Neural cell (in vitro differentiated cells): ENCODE results near the gene IRX4. TPM values are rescaled to one million over a fixed set of nuclear protein-coding genes. Genes with fewer than 3 reads are reported as not detected.

Experiments
- H2AFZ ChIP-seq: fragments of 200-600, 300-800 bp; sonication (generic), shearing (Covaris generic); 2 replicates; pipeline ENCODE4 v1.6.0; 2014; ENCODE audit warnings: low read depth, mild to moderate bottlenecking, antibody characterized with exemption, low read length, moderate library complexity
- H3F3A ChIP-seq: fragments of 200-600 bp; shearing (Covaris generic); 2 replicates; pipeline ENCODE4 v1.6.1; 2016; ENCODE audit warnings: mild to moderate bottlenecking, moderate library complexity, mixed read lengths, antibody characterized with exemption, low read length; ENCODE audit not compliant: insufficient read depth, poor library complexity, severe bottlenecking
- H3K27ac ChIP-seq: fragments of 200-600, 300-800 bp; sonication (generic), shearing (Covaris generic); 2 replicates; pipeline ENCODE4 v1.5.1; 2014; ENCODE audit warnings: mild to moderate bottlenecking, low read length, moderate library complexity
- H3K27me3 ChIP-seq: fragments of 300-800, 200-600 bp; sonication (generic), shearing (Covaris generic); 2 replicates; pipeline ENCODE4 v1.6.0; 2014; ENCODE audit warnings: mild to moderate bottlenecking, low read depth, low read length, moderate library complexity; ENCODE audit not compliant: insufficient read depth
- H3K36me3 ChIP-seq: fragments of 300-800, 200-600 bp; sonication (generic), shearing (Covaris generic); 2 replicates; pipeline ENCODE4 v1.5.1; 2014; ENCODE audit warnings: mild to moderate bottlenecking, antibody characterized with exemption, low read length, moderate library complexity; ENCODE audit not compliant: insufficient read depth
- H3K4me2 ChIP-seq: fragments of 300-800, 200-600 bp; sonication (generic), shearing (Covaris generic); 2 replicates; pipeline ENCODE4 v1.6.0; 2014; ENCODE audit warnings: mild to moderate bottlenecking, low read length
- H3K4me3 ChIP-seq: fragments of 300-800, 200-600 bp; sonication (generic), shearing (Covaris generic); 2 replicates; pipeline ENCODE4 v1.5.1; 2014; ENCODE audit warnings: mild to moderate bottlenecking, low read length, moderate library complexity
- H3K79me2 ChIP-seq: fragments of 200-600 bp; shearing (Covaris generic); replicated peaks from 2 replicates; pipeline ENCODE4 v1.6.0; 2014; ENCODE audit warnings: mild to moderate bottlenecking, low read length, moderate library complexity; ENCODE audit not compliant: insufficient read depth
- H3K9ac ChIP-seq: fragments of 300-800, 200-600 bp; sonication (generic), shearing (Covaris generic); 2 replicates; pipeline ENCODE4 v1.6.1; 2016; ENCODE audit warnings: mild to moderate bottlenecking, low read length, mixed read lengths
- H3K9me2 ChIP-seq: fragments of 200-600 bp; shearing (Covaris generic); 2 replicates; pipeline ENCODE4 v1.6.1; 2016; ENCODE audit warnings: mild to moderate bottlenecking, low read length, mixed read lengths; ENCODE audit not compliant: insufficient read depth
- H3K9me3 ChIP-seq: fragments of 200-600, 300-800 bp; sonication (generic), shearing (Covaris generic); 2 replicates; pipeline ENCODE4 v1.6.1; 2016; ENCODE audit warnings: mild to moderate bottlenecking, mixed run types, low read length, moderate library complexity, mixed read lengths
- H4K20me1 ChIP-seq: fragments of 200-600 bp; shearing (Covaris generic); 2 replicates; pipeline ENCODE4 v1.6.1; 2016; ENCODE audit warnings: mild to moderate bottlenecking, mixed run types; ENCODE audit not compliant: insufficient read depth
- CTCF ChIP-seq: fragments of 450-650 bp; IDR thresholded peaks from 2 replicates; pipeline ENCODE4 v1.5.1; 2014; ENCODE audit warnings: antibody characterized with exemption, mild to moderate bottlenecking, moderate library complexity; ENCODE audit not compliant: poor library complexity, severe bottlenecking
- EP300 ChIP-seq: fragments of 450-650 bp; conservative IDR thresholded peaks from 2 replicates; pipeline ENCODE4 v1.6.1; 2014; ENCODE audit warnings: antibody characterized with exemption, mild to moderate bottlenecking, moderate library complexity; ENCODE audit not compliant: poor library complexity, severe bottlenecking
- EZH2 ChIP-seq: fragments of 200-600, 300-800 bp; shearing (Covaris generic), sonication (generic); IDR thresholded peaks from 2 replicates; pipeline ENCODE4 v1.6.1; 2014; ENCODE audit warnings: antibody characterized with exemption, low read length, borderline replicate concordance, mild to moderate bottlenecking; ENCODE audit not compliant: insufficient read depth, poor library complexity, severe bottlenecking
- MXI1 ChIP-seq: fragments of 450-650 bp; conservative IDR thresholded peaks from 2 replicates; pipeline ENCODE4 v1.6.1; 2014; ENCODE audit warnings: antibody characterized with exemption, mild to moderate bottlenecking; ENCODE audit not compliant: poor library complexity, severe bottlenecking
- POLR2AphosphoS5 ChIP-seq: IDR thresholded peaks from 2 replicates; pipeline ENCODE4 v1.6.1; 2012
- RAD21 ChIP-seq: fragments of 450-650 bp; conservative IDR thresholded peaks from 2 replicates; pipeline ENCODE4 v1.6.1; 2014; ENCODE audit warnings: antibody characterized with exemption, mild to moderate bottlenecking, moderate library complexity
- SMC3 ChIP-seq: fragments of 450-650 bp; conservative IDR thresholded peaks from 2 replicates; pipeline ENCODE4 v1.6.1; 2014; ENCODE audit warnings: antibody characterized with exemption, mild to moderate bottlenecking, moderate library complexity; ENCODE audit not compliant: poor library complexity
- TAF1 ChIP-seq: IDR thresholded peaks from 2 replicates; pipeline ENCODE4 v1.6.1; 2012; ENCODE audit warnings: low read depth
- polyA plus RNA-seq: library from polyadenylated mRNA; depleted of rRNA; stranded (reverse); fragments of >200 nt; gene quantifications from 2 replicates; pipeline ENCODE4 v1.2.3, GENCODE V29; 2014
- TF ChIP-seq, protein P1 (sequence below): IDR thresholded peaks from 2 replicates; pipeline ENCODE4 v1.6.1; 2012; ENCODE audit warnings: borderline replicate concordance

IRX4 gene
- polyA plus RNA-seq, 1 donor from 2014 or later, result not detected

DNA sequence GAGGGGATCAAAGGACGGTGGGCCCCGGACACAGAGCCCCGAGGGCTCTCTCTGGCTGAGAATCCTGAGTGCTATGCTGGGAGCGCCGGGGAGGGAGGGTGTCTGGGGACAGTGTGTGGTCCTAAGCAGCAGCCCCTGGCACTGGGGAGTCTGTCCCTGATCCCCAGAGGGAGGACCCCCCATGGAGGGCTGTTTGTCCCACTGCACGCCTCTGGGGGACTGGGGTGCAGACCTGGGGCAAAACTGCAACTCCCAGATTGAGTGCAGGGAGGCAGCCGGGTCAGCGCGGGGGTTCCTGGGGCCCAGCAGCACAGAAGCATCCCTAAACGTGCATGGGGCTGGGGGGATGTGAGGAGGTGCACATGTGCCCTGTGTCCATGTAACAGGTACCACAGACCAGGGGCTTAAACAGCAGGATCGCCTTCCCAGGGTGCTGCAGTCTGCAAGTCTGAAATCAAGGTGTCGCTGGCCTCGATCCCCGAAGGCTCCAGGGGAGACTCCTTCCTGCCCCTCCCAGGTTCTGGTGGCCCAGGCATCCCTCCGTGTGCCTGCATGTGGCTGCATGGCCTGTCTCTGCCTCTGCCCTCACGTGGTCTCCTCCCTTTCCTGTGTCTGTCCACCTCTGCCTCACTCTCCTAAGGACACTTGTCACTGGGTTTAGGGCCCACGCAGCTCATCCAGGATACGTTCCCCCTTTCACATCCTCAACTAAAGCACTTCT lies 35.9 kb upstream of the IRX4 start:
- TF ChIP-seq EZH2, result no peak
- no peak for TF ChIP-seq EP300
- no peak for TF ChIP-seq MXI1
- no peak for TF ChIP-seq POLR2AphosphoS5
- TF ChIP-seq RAD21, result no peak
- TF ChIP-seq CTCF, result no peak
- no peak for TF ChIP-seq TAF1
- TF ChIP-seq, protein P1, sequence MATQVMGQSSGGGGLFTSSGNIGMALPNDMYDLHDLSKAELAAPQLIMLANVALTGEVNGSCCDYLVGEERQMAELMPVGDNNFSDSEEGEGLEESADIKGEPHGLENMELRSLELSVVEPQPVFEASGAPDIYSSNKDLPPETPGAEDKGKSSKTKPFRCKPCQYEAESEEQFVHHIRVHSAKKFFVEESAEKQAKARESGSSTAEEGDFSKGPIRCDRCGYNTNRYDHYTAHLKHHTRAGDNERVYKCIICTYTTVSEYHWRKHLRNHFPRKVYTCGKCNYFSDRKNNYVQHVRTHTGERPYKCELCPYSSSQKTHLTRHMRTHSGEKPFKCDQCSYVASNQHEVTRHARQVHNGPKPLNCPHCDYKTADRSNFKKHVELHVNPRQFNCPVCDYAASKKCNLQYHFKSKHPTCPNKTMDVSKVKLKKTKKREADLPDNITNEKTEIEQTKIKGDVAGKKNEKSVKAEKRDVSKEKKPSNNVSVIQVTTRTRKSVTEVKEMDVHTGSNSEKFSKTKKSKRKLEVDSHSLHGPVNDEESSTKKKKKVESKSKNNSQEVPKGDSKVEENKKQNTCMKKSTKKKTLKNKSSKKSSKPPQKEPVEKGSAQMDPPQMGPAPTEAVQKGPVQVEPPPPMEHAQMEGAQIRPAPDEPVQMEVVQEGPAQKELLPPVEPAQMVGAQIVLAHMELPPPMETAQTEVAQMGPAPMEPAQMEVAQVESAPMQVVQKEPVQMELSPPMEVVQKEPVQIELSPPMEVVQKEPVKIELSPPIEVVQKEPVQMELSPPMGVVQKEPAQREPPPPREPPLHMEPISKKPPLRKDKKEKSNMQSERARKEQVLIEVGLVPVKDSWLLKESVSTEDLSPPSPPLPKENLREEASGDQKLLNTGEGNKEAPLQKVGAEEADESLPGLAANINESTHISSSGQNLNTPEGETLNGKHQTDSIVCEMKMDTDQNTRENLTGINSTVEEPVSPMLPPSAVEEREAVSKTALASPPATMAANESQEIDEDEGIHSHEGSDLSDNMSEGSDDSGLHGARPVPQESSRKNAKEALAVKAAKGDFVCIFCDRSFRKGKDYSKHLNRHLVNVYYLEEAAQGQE, result no peak
- no peak for TF ChIP-seq SMC3
- no peak overlapping the region for H3K4me2 ChIP-seq
- H3K4me3 ChIP-seq, result no peak overlapping the region
- no peaks in the 10 kb centered on the region for H3F3A ChIP-seq
- no peaks in the 10 kb centered on the region for H3K36me3 ChIP-seq
- no peaks in the 10 kb centered on the region for H3K9me3 ChIP-seq
- no peaks in the 10 kb centered on the region for H4K20me1 ChIP-seq
- no peak overlapping the region for H3K27ac ChIP-seq
- no peak overlapping the region for H2AFZ ChIP-seq
- no peaks in the 10 kb centered on the region for H3K9me2 ChIP-seq
- H3K9ac ChIP-seq, result no peak overlapping the region
- H3K79me2 ChIP-seq, result no peaks in the 10 kb centered on the region
- H3K27me3 ChIP-seq, result no peaks in the 10 kb centered on the region

- no peak for TF ChIP-seq EP300
- no peak for TF ChIP-seq POLR2AphosphoS5
- no peak for TF ChIP-seq SMC3
- no peak for TF ChIP-seq RAD21
- TF ChIP-seq TAF1, result no peak
- TF ChIP-seq MXI1, result no peak
- no peak for TF ChIP-seq CTCF
- no peak for TF ChIP-seq EZH2
- TF ChIP-seq, protein P1, result no peak
- Histone ChIP-seq H3K9ac (no peak overlapping the region), H3K4me3 (no peak overlapping the region), H3K9me2 (no peaks in the 10 kb centered on the region), H2AFZ (no peak overlapping the region), H4K20me1 (no peaks in the 10 kb centered on the region), H3K36me3 (no peaks in the 10 kb centered on the region), H3K27ac (no peak overlapping the region), H3K4me2 (no peak overlapping the region), H3F3A (no peaks in the 10 kb centered on the region), H3K79me2 (no peaks in the 10 kb centered on the region), H3K27me3 (no peaks in the 10 kb centered on the region), H3K9me3 (no peaks in the 10 kb centered on the region)
Measured at GRCh38 chr5:1917830-1918487, 35.2 kb upstream of the IRX4 start.
